ENCODE results near the gene UVRAG.

DNA sequence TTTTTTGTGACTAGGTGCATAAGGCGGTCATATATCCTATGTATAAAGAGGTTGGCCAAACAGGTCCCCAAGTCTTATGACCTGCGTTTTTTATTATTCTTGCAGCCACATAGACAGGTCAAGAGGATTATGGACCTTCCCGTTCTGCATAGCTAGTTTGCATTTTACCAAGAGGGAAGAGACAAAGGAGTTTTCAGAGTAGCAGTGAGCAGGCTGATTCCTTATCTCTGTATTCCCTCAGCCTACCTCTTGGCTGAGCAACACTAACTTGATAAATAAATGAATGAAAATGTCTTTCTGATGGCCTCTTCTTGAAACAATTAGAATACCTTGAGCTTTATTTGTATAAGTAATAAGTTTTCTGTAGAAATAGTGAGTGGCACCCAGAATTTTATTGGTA lies 210.8 kb downstream of the UVRAG start:
- TF ChIP-seq, protein P1, sequence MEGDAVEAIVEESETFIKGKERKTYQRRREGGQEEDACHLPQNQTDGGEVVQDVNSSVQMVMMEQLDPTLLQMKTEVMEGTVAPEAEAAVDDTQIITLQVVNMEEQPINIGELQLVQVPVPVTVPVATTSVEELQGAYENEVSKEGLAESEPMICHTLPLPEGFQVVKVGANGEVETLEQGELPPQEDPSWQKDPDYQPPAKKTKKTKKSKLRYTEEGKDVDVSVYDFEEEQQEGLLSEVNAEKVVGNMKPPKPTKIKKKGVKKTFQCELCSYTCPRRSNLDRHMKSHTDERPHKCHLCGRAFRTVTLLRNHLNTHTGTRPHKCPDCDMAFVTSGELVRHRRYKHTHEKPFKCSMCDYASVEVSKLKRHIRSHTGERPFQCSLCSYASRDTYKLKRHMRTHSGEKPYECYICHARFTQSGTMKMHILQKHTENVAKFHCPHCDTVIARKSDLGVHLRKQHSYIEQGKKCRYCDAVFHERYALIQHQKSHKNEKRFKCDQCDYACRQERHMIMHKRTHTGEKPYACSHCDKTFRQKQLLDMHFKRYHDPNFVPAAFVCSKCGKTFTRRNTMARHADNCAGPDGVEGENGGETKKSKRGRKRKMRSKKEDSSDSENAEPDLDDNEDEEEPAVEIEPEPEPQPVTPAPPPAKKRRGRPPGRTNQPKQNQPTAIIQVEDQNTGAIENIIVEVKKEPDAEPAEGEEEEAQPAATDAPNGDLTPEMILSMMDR (IDR thresholded peaks at IDR 0.05) = no peak
- no peak for TF ChIP-seq POLR2AphosphoS5 (IDR thresholded peaks at IDR 0.05)
- TF ChIP-seq POLR2A (IDR thresholded peaks at IDR 0.05) = no peak
- no peak for TF ChIP-seq EP300 (IDR thresholded peaks at IDR 0.05)

All from upper lobe of left lung (tissue), 4 donors.